ENCODE measurements around the gene KDM4E. TPM values are rescaled to one million over a fixed set of nuclear protein-coding genes. Genes with fewer than 3 reads are reported as not detected.

KDM4E gene
- total RNA-seq, 4 donors from 2014 or later = not detected

GRCh38 chr11:95059046-95059445 is 34.0 kb downstream of the KDM4E start:
- Histone ChIP-seq H3K9me3 (no peaks in the 10 kb centered on the region), H3K27me3 (no peaks in the 10 kb centered on the region), H3K27ac (no peak overlapping the region), H3K36me3 (no peaks in the 10 kb centered on the region), H3K4me1 (no peaks in the 10 kb centered on the region), H3K4me3 (no peak overlapping the region)
- intact Hi-C loops (cut with DNase I; ENCODE audit: low total_unique reads) = no loop called here
- TF ChIP-seq CTCF (IDR thresholded peaks at IDR 0.05) = no peak
- no peak for TF ChIP-seq POLR2A (IDR thresholded peaks at IDR 0.05)
- no peak for DNase-seq

GRCh38 chr11:95065336-95065735 is 40.3 kb downstream of the KDM4E start:
- intact Hi-C loops (cut with DNase I; ENCODE audit: low total_unique reads) = loop anchor here (5.0 kb wide), 1 partner anchor 87 kb away; no protein-coding TSS in a partner anchor
- DNase-seq = no peak

GRCh38 chr11:95066716-95067038 is 41.6 kb downstream of the KDM4E start, which contains the start of gene SRSF8:
TSS of gene SRSF8 (plus strand) at chr11:95066919. CDS start at chr11:95067227, 308 bp downstream.
- H3K4me3 ChIP-seq = peak within 1 kb of the TSS; percentile 84
- H3K27ac ChIP-seq = peak within 1 kb of the TSS; percentile 98 to 99
- no peaks in the 10 kb centered on the region for H3K27me3 ChIP-seq
- H3K36me3 ChIP-seq = no peaks in the 10 kb centered on the region
- TF ChIP-seq CTCF (IDR thresholded peaks at IDR 0.05) (no peak), POLR2A (IDR thresholded peaks at IDR 0.05) (no peak)
- H3K9me3 ChIP-seq = no peaks in the 10 kb centered on the region
- H3K4me1 ChIP-seq = peaks cover 0 to 12% of the 10 kb centered on the region in 2 donors
- DNase-seq = no peak
- intact Hi-C loops (cut with DNase I; ENCODE audit: low total_unique reads) = loop anchor here (5.0 kb wide), 1 partner anchor 86 kb away; no protein-coding TSS in a partner anchor

More at GRCh38 chr11:95065336-95065735, 40.3 kb downstream of the KDM4E start:
- H3K36me3 ChIP-seq = no peaks in the 10 kb centered on the region
- TF ChIP-seq POLR2A (IDR thresholded peaks at IDR 0.05) (no peak), CTCF (IDR thresholded peaks at IDR 0.05) (no peak)
- no peaks in the 10 kb centered on the region for H3K27me3 ChIP-seq
- no peak overlapping the region for H3K27ac ChIP-seq
- peaks cover 0 to 12% of the 10 kb centered on the region in 2 donors for H3K4me1 ChIP-seq
- H3K4me3 ChIP-seq = no peak overlapping the region
- no peaks in the 10 kb centered on the region for H3K9me3 ChIP-seq

GRCh38 chr11:95067039-95067840 is 42.2 kb downstream of the KDM4E start:
- Histone ChIP-seq H3K27ac (peak overlapping the region; percentile 98 to 99), H3K27me3 (no peaks in the 10 kb centered on the region), H3K4me1 (peaks cover 0 to 12% of the 10 kb centered on the region in 2 donors), H3K4me3 (peak overlapping the region; percentile 84), H3K36me3 (no peaks in the 10 kb centered on the region), H3K9me3 (no peaks in the 10 kb centered on the region)
- TF ChIP-seq CTCF (IDR thresholded peaks at IDR 0.05) = peak in 3 of 4 experiments; percentile 51 to 83 (median 83)
- TF ChIP-seq POLR2A (IDR thresholded peaks at IDR 0.05) = peak; percentile 23 to 73
- intact Hi-C loops (cut with DNase I; ENCODE audit: low total_unique reads) = loop anchor here (5.0 kb wide), 1 partner anchor 85 kb away; no protein-coding TSS in a partner anchor
- peak; percentile 86 to 90 for DNase-seq

- Histone ChIP-seq H3K4me3 (peak overlapping the region; percentile 84), H3K36me3 (no peaks in the 10 kb centered on the region), H3K27ac (peak overlapping the region; percentile 98 to 99), H3K4me1 (peaks cover 0 to 12% of the 10 kb centered on the region in 2 donors), H3K9me3 (no peaks in the 10 kb centered on the region), H3K27me3 (no peaks in the 10 kb centered on the region)
- intact Hi-C loops (cut with DNase I; ENCODE audit: low total_unique reads) = loop anchor here (5.0 kb wide), 1 partner anchor 84 kb away; no protein-coding TSS in a partner anchor
- TF ChIP-seq POLR2A (IDR thresholded peaks at IDR 0.05) (no peak), CTCF (IDR thresholded peaks at IDR 0.05) (no peak)
- DNase-seq = peak in 1 of 2 donors; percentile 39
Observed at GRCh38 chr11:95067841-95068219, 42.8 kb downstream of the KDM4E start.

Measured in uterus (tissue), 4 donors.